HL-60 (cell line): ENCODE measurements around the gene MTMR3.

Experiments
- DNase-seq, 2 experiments: peaks; one replicate each; pipeline ENCODE4 v3.0.0-alpha.2; 2010 to 2020; ENCODE audit warnings: low read depth in 1 of 2, low spot score in 1 of 2
- H3K27ac ChIP-seq: fragments of 250-450 bp; sonication (Bioruptor Pico); replicated peaks from 2 replicates; pipeline ENCODE4 v1.5.1; 2020; ENCODE audit warnings: mild to moderate bottlenecking, moderate library complexity
- H3K27me3 ChIP-seq: fragments of 250-450 bp; sonication (Bioruptor Pico); 2 replicates; pipeline ENCODE4 v1.5.1; 2021; ENCODE audit warnings: mild to moderate bottlenecking, moderate library complexity; ENCODE audit not compliant: insufficient read depth, poor library complexity, severe bottlenecking
- H3K4me3 ChIP-seq: replicated peaks from 2 replicates; pipeline ENCODE4 v1.5.1; 2011; ENCODE audit warnings: mild to moderate bottlenecking, control low read depth, low read length; ENCODE audit not compliant: insufficient read depth
- CTCF ChIP-seq: IDR thresholded peaks from one replicate; pipeline ENCODE4 v1.5.1; 2011; ENCODE audit warnings: low read length, control low read depth, inconsistent platforms; ENCODE audit not compliant: insufficient read depth
- GABPA ChIP-seq: IDR thresholded peaks from 2 replicates; pipeline ENCODE4 v1.6.1; 2012; ENCODE audit warnings: low read depth
- POLR2AphosphoS5 ChIP-seq: IDR thresholded peaks from 2 replicates; pipeline ENCODE4 v1.6.1; 2012; ENCODE audit warnings: low read depth
- REST ChIP-seq: IDR thresholded peaks from 2 replicates; pipeline ENCODE4 v1.6.1; 2012; ENCODE audit warnings: low read depth; ENCODE audit not compliant: insufficient replicate concordance
- SPI1 ChIP-seq: IDR thresholded peaks from 2 replicates; pipeline ENCODE4 v1.6.1; 2012; ENCODE audit warnings: low read depth, mild to moderate bottlenecking, borderline replicate concordance

The MTMR3 gene

GRCh38 chr22:29872989-29873388, 10.0 kb upstream of the MTMR3 start:
- DNase-seq, result peak; percentile 33 to 83
- TF ChIP-seq CTCF, result no peak
- TF ChIP-seq GABPA, result no peak
- no peak for TF ChIP-seq POLR2AphosphoS5
- TF ChIP-seq SPI1, result peak; percentile 98

GRCh38 chr22:29873943-29874342, 9.0 kb upstream of the MTMR3 start:
- no peak for DNase-seq
- H3K27ac ChIP-seq, result no peak overlapping the region
- no peaks in the 10 kb centered on the region for H3K27me3 ChIP-seq
- H3K4me3 ChIP-seq, result no peak overlapping the region
- no peak for TF ChIP-seq SPI1
- no peak for TF ChIP-seq GABPA
- no peak for TF ChIP-seq REST
- no peak for TF ChIP-seq POLR2AphosphoS5
- TF ChIP-seq CTCF, result no peak

More at GRCh38 chr22:29872989-29873388, 10.0 kb upstream of the MTMR3 start:
- H3K27me3 ChIP-seq, result no peaks in the 10 kb centered on the region
- H3K27ac ChIP-seq, result peak overlapping the region; percentile 2
- H3K4me3 ChIP-seq, result no peak overlapping the region

- DNase-seq, result no peak
- Histone ChIP-seq H3K27me3 (no peaks in the 10 kb centered on the region), H3K4me3 (no peak overlapping the region), H3K27ac (no peak overlapping the region)
- TF ChIP-seq POLR2AphosphoS5, result no peak
- TF ChIP-seq GABPA, result no peak
- TF ChIP-seq CTCF, result no peak
- no peak for TF ChIP-seq REST
- TF ChIP-seq SPI1, result no peak
Observed at GRCh38 chr22:29877620-29878019, 5.4 kb upstream of the MTMR3 start.

GRCh38 chr22:29879753-29880152, 3.2 kb upstream of the MTMR3 start:
- Histone ChIP-seq H3K27ac (no peak overlapping the region), H3K4me3 (no peak overlapping the region), H3K27me3 (no peaks in the 10 kb centered on the region)
- TF ChIP-seq REST, result no peak
- no peak for TF ChIP-seq CTCF
- no peak for TF ChIP-seq SPI1
- TF ChIP-seq GABPA, result no peak
- TF ChIP-seq POLR2AphosphoS5, result no peak
- DNase-seq, result no peak
